ENCODE measurements around the gene PYDC1. TPM values are rescaled to one million over a fixed set of nuclear protein-coding genes. Genes with fewer than 3 reads are reported as not detected.

Gene PYDC1
- polyA plus RNA-seq, 3 donors, result not detected

DNA sequence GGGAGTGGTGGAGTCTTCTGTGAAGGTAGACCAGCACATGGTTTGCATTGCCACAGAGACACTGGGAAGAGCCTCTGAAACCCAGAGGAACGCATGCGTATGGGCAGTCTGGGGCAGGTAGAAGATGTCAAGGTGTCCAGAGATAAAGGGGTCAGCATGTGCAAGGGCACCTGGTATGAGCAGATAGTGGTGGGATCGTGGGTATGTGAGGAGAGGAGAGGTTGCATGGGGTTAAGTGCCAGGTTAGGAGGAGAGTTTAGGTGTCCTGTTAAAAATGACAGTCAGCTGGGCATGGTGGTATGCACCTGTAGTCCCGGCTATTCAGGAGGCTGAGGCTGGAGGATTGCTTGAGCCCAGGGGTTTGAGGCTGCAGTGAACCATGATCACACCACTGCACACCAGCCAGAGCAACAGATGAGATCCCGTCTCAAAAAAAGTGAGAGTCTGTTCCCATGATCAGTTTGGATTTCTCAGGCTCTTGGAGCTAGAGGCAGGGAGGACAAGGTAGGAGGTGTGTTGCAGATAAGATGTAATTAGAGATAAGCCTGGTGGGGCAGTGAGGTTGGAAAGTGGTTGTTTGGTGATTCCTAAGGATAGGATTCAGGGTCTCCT, 17.4 kb downstream of the PYDC1 start:
- intact Hi-C loops (cut with micrococcal nuclease), result loop anchor here (5.0 kb wide), 3 partner anchors 63 to 243 kb away; partner anchors contain the start of gene ZNF843 (in 1 of the 2)
- H3K9me3 Mint-ChIP-seq, result no peaks in the 10 kb centered on the region
- no peak overlapping the region for H3K9ac ChIP-seq (ENCODE audit: insufficient read depth, low read length, poor library complexity, severe bottlenecking)
- peaks cover 75% of the 10 kb centered on the region for H3K79me2 ChIP-seq (ENCODE audit: insufficient read depth, low read length)
- no peak overlapping the region for H3K4me2 ChIP-seq (replicated peaks; ENCODE audit: extremely low read depth, low read length, poor library complexity, severe bottlenecking)
- H4K20me1 ChIP-seq (ENCODE audit: insufficient read depth, low read length), result peaks cover 77% of the 10 kb centered on the region
- H3K36me3 Mint-ChIP-seq, result peaks cover 33 to 61% of the 10 kb centered on the region in 2 donors
- 98% methylated on average over 4 of the region's 5 CpGs for WGBS (ENCODE audit: insufficient coverage)
- TF ChIP-seq, protein P1, sequence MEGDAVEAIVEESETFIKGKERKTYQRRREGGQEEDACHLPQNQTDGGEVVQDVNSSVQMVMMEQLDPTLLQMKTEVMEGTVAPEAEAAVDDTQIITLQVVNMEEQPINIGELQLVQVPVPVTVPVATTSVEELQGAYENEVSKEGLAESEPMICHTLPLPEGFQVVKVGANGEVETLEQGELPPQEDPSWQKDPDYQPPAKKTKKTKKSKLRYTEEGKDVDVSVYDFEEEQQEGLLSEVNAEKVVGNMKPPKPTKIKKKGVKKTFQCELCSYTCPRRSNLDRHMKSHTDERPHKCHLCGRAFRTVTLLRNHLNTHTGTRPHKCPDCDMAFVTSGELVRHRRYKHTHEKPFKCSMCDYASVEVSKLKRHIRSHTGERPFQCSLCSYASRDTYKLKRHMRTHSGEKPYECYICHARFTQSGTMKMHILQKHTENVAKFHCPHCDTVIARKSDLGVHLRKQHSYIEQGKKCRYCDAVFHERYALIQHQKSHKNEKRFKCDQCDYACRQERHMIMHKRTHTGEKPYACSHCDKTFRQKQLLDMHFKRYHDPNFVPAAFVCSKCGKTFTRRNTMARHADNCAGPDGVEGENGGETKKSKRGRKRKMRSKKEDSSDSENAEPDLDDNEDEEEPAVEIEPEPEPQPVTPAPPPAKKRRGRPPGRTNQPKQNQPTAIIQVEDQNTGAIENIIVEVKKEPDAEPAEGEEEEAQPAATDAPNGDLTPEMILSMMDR (IDR thresholded peaks at IDR 0.05), result no peak
- H2AFZ ChIP-seq (ENCODE audit: insufficient read depth, low read depth, low read length, poor library complexity, severe bottlenecking), result no peak overlapping the region
- peaks cover 0 to 1% (median under 1%) of the 10 kb centered on the region in 3 donors for H3K27me3 Mint-ChIP-seq (ENCODE audit: low read depth in 3 of 3)
- peaks cover 32 to 52% of the 10 kb centered on the region in 2 donors for H3K36me3 ChIP-seq (replicated peaks in 1 of 2; ENCODE audit: control insufficient read depth in 1 of 2, insufficient read depth in 2 of 2, low read length in 2 of 2)
- H3K27ac Mint-ChIP-seq, result peak overlapping the region in 6 of 7 donors; percentile 8 to 87 (median 25)
- H3K4me3 ChIP-seq (replicated peaks in 1 of 3; ENCODE audit: low read depth in 2 of 3, low read length in 3 of 3), result no peak overlapping the region
- no peaks in the 10 kb centered on the region for H3K27me3 ChIP-seq (ENCODE audit: control insufficient read depth in 2 of 2, insufficient read depth in 2 of 2, low read length in 2 of 2)
- H3K27ac ChIP-seq (ENCODE audit: low read depth in 1 of 2, low read length in 2 of 2), result no peak overlapping the region
- DNase-seq, result no peak
- no peak overlapping the region for H3K4me3 Mint-ChIP-seq
- peaks cover 57 to 69% of the 10 kb centered on the region in 2 donors for H3K4me1 ChIP-seq (ENCODE audit: control insufficient read depth in 1 of 2, insufficient read depth in 2 of 2, low read length in 2 of 2)
- H3K4me1 Mint-ChIP-seq, result peaks cover 68% of the 10 kb centered on the region
- H3K9me3 ChIP-seq (replicated peaks in 1 of 2; ENCODE audit: control insufficient read depth in 1 of 2, insufficient read depth in 1 of 2, low read length in 2 of 2), result no peaks in the 10 kb centered on the region

DNA sequence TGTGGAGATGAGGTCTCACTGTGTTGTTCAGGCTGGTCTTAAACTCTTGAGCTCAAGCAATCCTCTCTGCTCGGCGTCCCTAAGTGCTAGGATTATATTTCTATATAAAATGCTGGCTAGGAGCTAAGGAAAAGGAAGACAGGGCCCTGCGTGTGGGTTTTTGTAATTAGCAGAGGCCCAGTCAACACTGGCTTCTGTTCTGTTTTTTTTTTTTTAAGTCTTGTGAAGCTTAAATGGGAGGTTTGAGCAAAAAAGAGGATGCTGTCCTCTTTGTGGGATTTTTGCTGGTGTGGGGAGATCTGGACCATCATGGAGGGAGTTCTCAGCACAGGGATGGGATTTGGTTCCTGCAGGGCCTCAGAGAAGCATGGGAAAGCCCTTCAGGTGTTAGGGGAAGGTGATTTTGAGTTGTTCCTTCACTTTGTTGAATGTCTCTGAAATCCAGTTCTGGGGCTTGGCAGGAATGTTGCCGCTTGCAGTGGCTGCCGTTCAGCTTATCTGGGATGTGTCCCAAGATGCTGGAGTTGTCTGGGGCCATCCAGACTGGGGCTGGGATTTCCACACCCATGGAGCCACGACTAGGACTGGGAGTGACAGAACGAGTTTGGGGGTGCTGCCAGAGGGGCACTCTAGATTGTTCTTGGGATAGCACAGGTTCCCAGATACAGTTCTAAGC, 18.6 kb downstream of the PYDC1 start:
- TF ChIP-seq, protein P1 (IDR thresholded peaks at IDR 0.05), result no peak
- peaks cover 0 to 1% (median 0%) of the 10 kb centered on the region in 3 donors for H3K27me3 Mint-ChIP-seq (ENCODE audit: low read depth in 3 of 3)
- WGBS (ENCODE audit: insufficient coverage), result 60% methylated on average over 6 of the region's 7 CpGs
- peaks cover 42 to 72% of the 10 kb centered on the region in 2 donors for H3K36me3 Mint-ChIP-seq
- H3K4me3 ChIP-seq (replicated peaks in 1 of 3; ENCODE audit: low read depth in 2 of 3, low read length in 3 of 3), result no peak overlapping the region
- peaks cover 44 to 64% of the 10 kb centered on the region in 2 donors for H3K36me3 ChIP-seq (replicated peaks in 1 of 2; ENCODE audit: control insufficient read depth in 1 of 2, insufficient read depth in 2 of 2, low read length in 2 of 2)
- H3K4me2 ChIP-seq (replicated peaks; ENCODE audit: extremely low read depth, low read length, poor library complexity, severe bottlenecking), result no peak overlapping the region
- intact Hi-C loops (cut with micrococcal nuclease), result no loop called here
- H3K9me3 ChIP-seq (replicated peaks in 1 of 2; ENCODE audit: control insufficient read depth in 1 of 2, insufficient read depth in 1 of 2, low read length in 2 of 2), result no peaks in the 10 kb centered on the region
- no peak overlapping the region for H3K9ac ChIP-seq (ENCODE audit: insufficient read depth, low read length, poor library complexity, severe bottlenecking)
- peak overlapping the region in 4 of 7 donors; percentile 27 to 84 (median 66) for H3K27ac Mint-ChIP-seq
- no peak for DNase-seq
- H2AFZ ChIP-seq (ENCODE audit: insufficient read depth, low read depth, low read length, poor library complexity, severe bottlenecking), result no peak overlapping the region
- peak overlapping the region in 1 of 2 donors; percentile 49 for H3K27ac ChIP-seq (ENCODE audit: low read depth in 1 of 2, low read length in 2 of 2)
- peaks cover 81% of the 10 kb centered on the region for H3K79me2 ChIP-seq (ENCODE audit: insufficient read depth, low read length)
- peaks cover 45 to 57% of the 10 kb centered on the region in 2 donors for H3K4me1 ChIP-seq (ENCODE audit: control insufficient read depth in 1 of 2, insufficient read depth in 2 of 2, low read length in 2 of 2)
- no peaks in the 10 kb centered on the region for H3K27me3 ChIP-seq (ENCODE audit: control insufficient read depth in 2 of 2, insufficient read depth in 2 of 2, low read length in 2 of 2)
- H3K4me3 Mint-ChIP-seq, result no peak overlapping the region
- H3K9me3 Mint-ChIP-seq, result no peaks in the 10 kb centered on the region
- H3K4me1 Mint-ChIP-seq, result peaks cover 57% of the 10 kb centered on the region
- peaks cover 89% of the 10 kb centered on the region for H4K20me1 ChIP-seq (ENCODE audit: insufficient read depth, low read length)
